OCI-M1 (cell line): ENCODE data around the gene NUDT14.

Experiments used
- DNase-seq: peaks from one replicate; lab custom pipeline; 2025; lab: John Stamatoyannopoulos, UW

NUDT14 gene

DNA sequence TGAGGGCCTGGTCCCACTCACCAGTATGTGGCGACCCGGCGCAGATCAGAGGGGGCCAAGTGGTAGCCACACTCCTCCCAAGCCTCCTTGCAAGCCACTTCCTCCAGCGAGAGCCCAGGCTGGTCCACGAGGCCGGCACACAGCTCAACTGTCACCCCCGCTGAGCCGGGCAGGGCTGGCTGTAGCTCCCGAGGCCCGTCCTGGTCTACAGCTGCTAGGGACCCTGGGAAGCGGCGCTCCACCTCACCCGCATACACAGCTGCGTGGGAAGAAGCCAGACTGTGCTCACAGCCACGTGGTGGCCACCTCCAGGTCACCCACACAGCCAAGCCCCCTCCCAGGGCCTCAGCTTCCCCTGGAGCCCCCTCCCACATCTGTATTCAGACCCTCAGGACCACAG lies 4.6 kb downstream of the NUDT14 start:
- no peak for DNase-seq

GRCh38 chr14:105173901-105174894 lies 6.9 kb downstream of the NUDT14 start:
- DNase-seq, result no peak

DNA sequence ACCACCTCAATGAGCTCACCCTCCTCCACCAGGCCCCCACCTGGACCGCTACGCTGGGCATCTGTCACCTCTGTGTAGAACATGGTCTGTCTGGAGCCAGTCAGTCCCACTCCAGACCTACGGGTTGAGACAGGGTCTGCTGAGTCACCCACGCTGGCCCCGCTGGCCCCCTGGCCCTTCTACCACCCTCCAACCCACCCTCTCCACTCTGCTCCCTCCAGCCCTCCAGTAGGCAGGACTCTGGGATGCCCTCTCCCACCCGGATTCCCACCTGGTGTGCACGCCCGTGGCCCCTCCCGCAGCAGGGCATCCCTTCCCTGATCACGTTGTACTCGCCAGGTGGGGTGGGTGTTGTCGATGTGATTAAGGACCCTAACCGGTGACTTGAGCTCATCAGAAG lies 8.0 kb downstream of the NUDT14 start:
- no peak for DNase-seq

DNA sequence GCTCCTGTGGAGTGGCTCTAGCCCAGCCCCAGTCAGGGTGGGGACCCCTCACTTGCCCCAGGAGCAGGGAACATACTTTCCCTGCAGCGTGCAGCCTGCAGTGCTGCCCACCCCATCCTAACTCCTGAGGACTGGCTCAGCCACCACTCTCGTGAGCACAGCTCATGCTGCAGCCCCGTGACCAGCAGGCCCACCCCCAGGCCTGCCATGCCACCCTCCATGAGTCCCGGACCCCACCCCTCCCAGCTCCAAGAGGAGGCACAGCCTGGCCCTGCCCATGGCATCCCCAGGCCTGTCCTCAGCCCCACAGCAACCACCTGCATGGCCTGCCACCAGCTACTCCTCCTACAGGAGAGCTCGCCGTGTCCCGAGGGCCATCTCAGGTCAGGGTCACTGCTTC lies 8.6 kb downstream of the NUDT14 start:
- DNase-seq, result no peak

- DNase-seq, result no peak
Observed at GRCh38 chr14:105171004-105171673, 10.0 kb downstream of the NUDT14 start.

- no peak for DNase-seq
Observed at GRCh38 chr14:105169776-105170655, 11.1 kb downstream of the NUDT14 start.

GRCh38 chr14:105168979-105169507 lies 12.1 kb downstream of the NUDT14 start:
- no peak for DNase-seq

DNA sequence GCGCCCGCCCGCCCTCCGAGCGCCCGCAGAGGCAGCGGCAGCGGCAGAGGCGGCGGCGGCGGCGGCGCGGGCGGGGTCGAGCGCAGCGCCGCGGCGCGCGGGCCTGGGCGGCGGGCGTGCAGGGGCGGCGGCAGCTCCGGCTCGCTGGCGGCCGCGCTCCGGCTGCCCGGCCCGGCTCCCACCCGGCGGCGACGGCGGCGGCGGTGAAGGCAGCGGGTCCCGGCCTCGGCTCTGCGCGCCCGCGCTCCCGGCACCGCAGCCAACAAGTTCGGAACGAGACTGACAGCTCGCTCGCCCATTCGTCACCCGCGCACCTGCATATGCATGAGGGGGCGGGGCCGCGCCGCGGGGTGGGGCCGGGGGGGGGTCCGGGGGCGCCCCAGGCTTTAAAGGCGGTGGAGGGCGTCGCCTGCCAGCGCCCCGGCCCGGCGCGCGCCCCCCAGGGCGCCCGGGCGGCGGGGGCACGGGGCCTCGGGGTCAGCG lies 12.6 kb downstream of the NUDT14 start, which contains the start of gene JAG2:
Gene JAG2 (minus strand): TSS at position 281 of the 483 bp plus-strand sequence. CDS start 356 bp downstream, outside the sequence.
- DNase-seq, result peak; percentile 13

GRCh38 chr14:105168093-105168420 lies 13.1 kb downstream of the NUDT14 start:
- no peak for DNase-seq

GRCh38 chr14:105167303-105168092 lies 13.6 kb downstream of the NUDT14 start:
- no peak for DNase-seq

DNA sequence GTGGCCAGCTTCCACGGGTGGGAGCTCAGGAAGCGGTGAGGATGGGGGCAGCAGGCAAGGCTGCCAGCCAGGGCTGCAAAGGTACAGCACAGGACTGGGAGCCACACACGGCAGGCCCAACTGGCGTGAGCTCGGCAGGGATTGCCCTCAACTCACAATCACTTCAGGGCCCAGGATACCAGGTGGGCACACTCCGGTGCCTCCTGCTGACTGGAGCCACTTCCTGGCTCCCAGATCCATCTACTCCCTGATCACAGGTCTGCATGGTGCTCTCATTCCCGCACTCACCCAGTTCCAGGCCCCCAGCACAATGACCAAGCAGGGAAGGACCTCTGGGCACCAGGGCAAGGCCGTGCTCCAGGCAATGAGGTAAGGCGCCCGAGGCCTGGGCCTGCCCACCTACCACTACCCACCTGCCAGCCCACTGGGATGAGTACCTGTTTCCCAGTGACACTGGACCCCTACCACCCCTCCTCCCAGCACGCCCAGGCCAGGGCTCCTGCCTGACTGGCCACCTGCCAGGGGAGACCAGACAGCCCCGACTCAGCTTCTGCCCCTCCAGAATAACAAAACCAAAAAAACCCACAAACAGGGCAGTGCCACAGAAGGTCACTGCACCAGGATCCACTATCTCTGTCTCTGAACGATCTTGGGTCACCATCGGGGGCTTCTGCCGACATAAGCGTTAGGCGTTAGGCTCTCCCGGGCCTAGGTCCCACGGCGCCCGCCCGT lies 14.4 kb downstream of the NUDT14 start:
- DNase-seq, result no peak

DNA sequence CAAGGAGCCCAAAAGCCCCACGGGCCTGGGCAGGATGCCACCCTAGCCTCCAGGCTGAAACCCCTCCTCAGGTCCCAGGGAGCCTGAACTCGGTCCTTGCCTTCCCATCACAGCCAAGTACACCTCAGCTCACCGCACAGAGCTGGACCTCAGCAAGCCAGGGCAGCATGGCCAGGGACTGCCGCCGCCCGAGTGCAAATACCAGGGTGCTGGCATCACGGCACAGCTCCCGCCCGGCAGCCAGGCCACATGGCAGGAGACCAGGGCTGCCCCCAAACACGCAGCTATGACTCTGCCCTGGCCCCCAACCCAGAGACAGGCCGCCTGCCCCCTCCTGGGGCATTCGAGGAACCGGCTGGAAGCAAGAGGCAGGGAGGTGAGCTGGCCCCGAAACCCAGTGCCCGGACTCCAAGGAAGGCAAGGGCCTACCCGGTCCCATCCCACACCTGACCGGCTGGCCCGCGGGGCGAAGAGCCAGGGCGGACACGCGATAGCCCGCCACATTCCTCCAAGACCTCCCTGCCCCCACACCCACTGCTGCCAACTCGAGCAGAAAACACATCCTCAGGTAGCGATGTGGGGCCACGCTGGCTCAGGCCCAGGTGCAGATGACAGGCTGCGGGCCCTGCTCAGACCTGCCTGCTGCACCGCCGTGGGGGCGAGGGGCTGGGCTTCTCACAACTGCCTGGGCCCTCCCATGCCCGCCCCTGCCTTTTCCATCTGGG lies 15.2 kb downstream of the NUDT14 start:
- DNase-seq, result no peak

DNA sequence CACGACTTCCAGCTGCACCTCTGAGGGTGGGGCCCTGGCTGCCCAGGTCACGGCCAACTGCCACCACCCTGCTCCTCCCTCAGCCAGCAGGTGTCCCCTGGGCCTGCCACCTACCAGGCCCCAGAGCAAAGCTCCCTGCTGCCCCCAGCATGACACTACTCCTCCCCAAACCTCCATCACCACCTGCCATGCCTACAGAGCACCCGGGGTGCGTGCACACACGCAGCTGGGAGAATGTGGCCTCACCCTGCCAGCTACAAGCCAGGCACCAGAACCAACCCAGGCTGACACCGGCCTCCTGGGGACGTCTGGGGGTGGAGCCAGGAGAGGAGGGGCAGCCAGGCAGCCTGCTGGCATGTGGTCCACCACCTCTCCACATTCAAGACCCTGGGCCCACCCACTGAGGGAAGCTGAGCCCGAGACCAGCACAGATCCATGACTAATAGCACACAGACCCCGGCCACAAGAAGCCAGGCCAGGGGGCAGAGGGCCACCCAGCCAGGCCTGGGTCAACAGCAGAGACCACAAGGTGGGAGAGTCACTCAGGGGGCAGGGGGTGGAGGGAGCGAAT lies 15.9 kb downstream of the NUDT14 start:
- no peak for DNase-seq

GRCh38 chr14:105163040-105163742 lies 17.9 kb downstream of the NUDT14 start:
- DNase-seq, result no peak

DNA sequence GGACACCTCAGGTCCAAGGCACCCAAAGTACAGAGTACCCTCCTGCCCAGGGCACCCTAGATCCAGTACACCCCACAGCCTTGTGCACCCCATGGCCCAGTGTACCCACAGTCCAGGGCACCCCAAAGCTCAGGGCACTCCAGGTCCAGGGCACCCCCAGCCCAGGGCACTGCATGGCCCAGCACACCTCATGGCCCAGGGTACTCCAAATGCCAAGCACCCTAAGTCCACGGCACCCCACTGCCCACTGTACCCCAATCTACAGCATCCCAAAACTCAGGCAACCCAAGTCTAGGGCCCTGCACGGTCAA lies 18.5 kb downstream of the NUDT14 start:
- DNase-seq, result no peak

DNA sequence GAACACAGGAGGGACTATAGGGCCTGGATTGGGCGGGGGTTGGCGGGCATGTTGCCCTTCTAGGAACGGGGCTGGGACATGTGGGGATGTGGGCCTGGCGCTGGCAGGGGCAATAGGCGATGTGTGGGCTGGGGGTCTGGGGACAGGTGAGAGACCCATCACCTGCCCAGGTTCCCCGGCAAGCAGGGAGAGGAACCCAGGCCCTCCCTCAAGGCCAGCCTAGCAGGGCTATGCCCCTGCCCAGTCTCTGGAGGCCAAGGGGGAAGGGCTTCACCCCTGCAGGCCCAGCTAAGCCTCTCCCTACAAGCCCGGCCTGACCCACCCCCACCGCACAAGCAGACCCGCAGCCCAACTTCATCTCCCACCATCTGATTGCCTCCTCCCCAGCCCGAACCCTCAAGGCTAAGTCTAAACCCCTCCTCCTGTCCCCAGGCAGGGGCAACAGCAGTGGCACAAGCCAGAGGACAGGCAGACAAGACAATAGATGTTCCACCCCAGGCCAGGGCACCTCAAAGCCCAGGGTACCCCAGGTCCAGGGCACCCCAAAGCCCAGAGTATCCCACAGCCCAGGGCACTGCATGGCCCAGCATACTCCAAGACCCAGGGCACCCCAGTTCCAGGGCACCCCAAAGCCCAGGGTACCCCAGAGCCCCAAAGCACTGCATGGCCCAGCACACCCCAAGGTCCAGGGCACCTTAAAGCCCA lies 19.0 kb downstream of the NUDT14 start:
- DNase-seq, result peak; percentile 4

GRCh38 chr14:105161309-105161708 lies 19.8 kb downstream of the NUDT14 start:
- no peak for DNase-seq

GRCh38 chr14:105160776-105161175 lies 20.3 kb downstream of the NUDT14 start:
- no peak for DNase-seq
